Heart left ventricle (tissue), 16 donors: Measurements from ENCODE around the gene KCNQ1. TPM values are rescaled to one million over a fixed set of nuclear protein-coding genes. Genes with fewer than 3 reads are reported as not detected.
A peak's percentile ranks its signal among the peaks of the same experiment; 100 is the strongest.

ENCODE experiments used
- ATAC-seq, 4 donors: fragments of 200-7000 bp; cut with Tn5 transposase; one replicate each; pipeline ENCODE4 v1.9.1; 2020 to 2022; ENCODE audit warnings: moderate library complexity in 4 of 4, mild to moderate bottlenecking in 3 of 4, moderate number of reproducible peaks in 1 of 4
- DNase-seq, 5 donors: peaks; one replicate each; pipeline ENCODE4 v3.0.0-alpha.2; 2020
- H3K27ac ChIP-seq, 12 donors: fragments of 200-600 bp; sonication (generic) in 4 of 12; one replicate each; pipeline versions ENCODE4 v1.5.0 to v1.8.0; 2016 to 2022; ENCODE audit warnings: mild to moderate bottlenecking in 2 of 12
- H3K27me3 ChIP-seq, 9 donors: fragments of 200-600 bp; sonication (generic) in 2 of 9; one replicate each; pipeline versions ENCODE4 v1.5.1 to v1.8.0; 2016 to 2022; ENCODE audit warnings: mild to moderate bottlenecking in 3 of 9
- H3K36me3 ChIP-seq, 9 donors: fragments of 200-600 bp; sonication (generic) in 2 of 9; one replicate each; pipeline versions ENCODE4 v1.5.0 to v1.8.0; 2018 to 2022; ENCODE audit warnings: mild to moderate bottlenecking in 2 of 9
- H3K4me1 ChIP-seq, 12 donors: fragments of 200-600 bp; sonication (generic) in 4 of 12; one replicate each; pipeline versions ENCODE4 v1.5.0 to v1.8.0; 2016 to 2022; ENCODE audit warnings: mild to moderate bottlenecking in 3 of 12
- H3K4me3 ChIP-seq, 12 donors: fragments of 200-600 bp; sonication (generic) in 4 of 12; one replicate each; pipeline versions ENCODE4 v1.5.0 to v1.8.0; 2017 to 2022; ENCODE audit warnings: mild to moderate bottlenecking in 9 of 12, moderate library complexity in 4 of 12
- H3K9me3 ChIP-seq, 12 donors: fragments of 200-600 bp; sonication (generic) in 4 of 12; one replicate each; pipeline versions ENCODE4 v1.5.0 to v1.8.0; 2016 to 2022; ENCODE audit warnings: mild to moderate bottlenecking in 1 of 12
- CTCF ChIP-seq, 12 donors: fragments of 200-600 bp; sonication (generic) in 4 of 12; IDR thresholded peaks; one replicate each; pipeline versions ENCODE4 v1.5.0 to v1.8.0; 2018 to 2022; ENCODE audit warnings: antibody characterized with exemption in 12 of 12, mild to moderate bottlenecking in 5 of 12
- POLR2A ChIP-seq, 2 donors: fragments of 450-650 bp; IDR thresholded peaks; one replicate each; pipeline ENCODE4 v1.6.1; 2017; ENCODE audit warnings: antibody characterized with exemption in 2 of 2, mild to moderate bottlenecking in 2 of 2, moderate library complexity in 2 of 2
- WGBS, 4 donors: extraction: QIAGEN DNeasy Blood & Tissue Kit in 2 of 4; methylation state at CpG; one replicate each; pipeline versions ENCODE4 v1.1.5 to v1.1.7; 2013 to 2018; 5-methylcytosine and 5-hydroxymethylcytosine counted together
- intact Hi-C, 10 donors: fragments of 100-400 bp; cut with DNase I; formaldehyde crosslinking; loops; one replicate each; pipeline versions ENCODE4 v1.11.1 to v1.14.2; 2022
- polyA plus RNA-seq, 2 donors: library from polyadenylated mRNA; stranded (reverse); fragments of 200-250 nt; gene quantifications; one replicate each; pipeline ENCODE4 v1.2.3, GENCODE V29; 2013
- total RNA-seq, 9 donors: library from RNA; depleted of rRNA in 2 of 9; stranded (reverse); fragments of >200 nt in 2 of 9; fragmentation: NEBNext Ultra II Directional in 3 of 9; extraction: Animal tissue kit (Norgen Biotek cat#: 25700) in 3 of 9; gene quantifications; one replicate each; pipeline versions ENCODE4 v1.1.0 to v1.2.4, GENCODE V29; 2016 to 2023
- donor health status: ischemic (EF 13 %, LVEDD 7.1; RV severe dilation, severe dysfunction).
- donor health status: healthy with polysubstance abuse.
- donor health status: DM: no; HTN: yes; CAD: no.
- donor health status: DM: no; HTN: no; CAD: no.
- donor health status: ischemic (EF 25% LVEDD 6.9; RV normal size, moderate dysfunction).
- donor health status: ischemic (EF 25% LVEDD 5.7; RV mildly dilated, moderate dysfunction).
- donor health status: healthy.
- donor health status: DM: yes; HTN: yes; CAD: no.
- donor health status: ischemic (EF 35%, LVEDD 5.7; RV mildly dilated, moderate dysfunction).
- donor health status: nonischemic (EF 11% LVEDD 7.7; RV severe dilation, severe dysfunction).
- donor health status: DM: yes; HTN: yes; CAD: no.
- donor health status: PGD.
- donor health status: ischemic (EF 29% LVEDD 5.4; RV normal size, mild dysfunction).
- donor health status: nonischemic (EF 23%, LVEDD 6.1; RV moderate dilation, normal function).

KCNQ1 gene
- total and polyA plus RNA-seq, 11 donors, result 18.6 to 42.4 (median 31.4) TPM

- peak in 1 of 5 donors; percentile 28 for DNase-seq
- ATAC-seq, result no peak
- TF ChIP-seq POLR2A (IDR thresholded peaks at IDR 0.05) (no peak), CTCF (IDR thresholded peaks at IDR 0.05) (no peak)
- intact Hi-C loops, result no loop called here
- H3K4me3 ChIP-seq, result no peak overlapping the region
- peaks cover 0 to 6% (median 0%) of the 10 kb centered on the region in 12 donors for H3K9me3 ChIP-seq
- H3K27me3 ChIP-seq, result no peaks in the 10 kb centered on the region
- 84 to 93% (median 90%) methylated on average over 8 of the region's 8 CpGs for WGBS, 4 donors
- H3K36me3 ChIP-seq, result peaks cover 0 to 6% (median 0%) of the 10 kb centered on the region in 9 donors
- H3K27ac ChIP-seq, result no peak overlapping the region
- H3K4me1 ChIP-seq, result peaks cover 0 to 4% (median 0%) of the 10 kb centered on the region in 12 donors
Measured at GRCh38 chr11:2767801-2768200, 323.0 kb downstream of the KCNQ1 start.

- Histone ChIP-seq H3K4me3 (no peak overlapping the region), H3K9me3 (peaks cover 0 to 6% (median 0%) of the 10 kb centered on the region in 12 donors), H3K27me3 (no peaks in the 10 kb centered on the region), H3K4me1 (peaks cover 0 to 4% (median 0%) of the 10 kb centered on the region in 12 donors), H3K27ac (no peak overlapping the region), H3K36me3 (peaks cover 0 to 6% (median 0%) of the 10 kb centered on the region in 9 donors)
- peak in 3 of 5 donors; percentile 3 to 28 (median 18) for DNase-seq
- 93 to 96% (median 96%) methylated on average over 10 to 14 of the region's 14 CpGs for WGBS, 4 donors
- ATAC-seq, result no peak
- TF ChIP-seq POLR2A (IDR thresholded peaks at IDR 0.05) (no peak), CTCF (IDR thresholded peaks at IDR 0.05) (no peak)
- intact Hi-C loops, result no loop called here
Measured at GRCh38 chr11:2768471-2769408, 323.9 kb downstream of the KCNQ1 start.

GRCh38 chr11:2769409-2770095, 324.7 kb downstream of the KCNQ1 start:
- ATAC-seq, result no peak
- DNase-seq, result peak in 3 of 5 donors; percentile 4 to 36 (median 13)
- no peak overlapping the region for H3K4me3 ChIP-seq
- H3K9me3 ChIP-seq, result peaks cover 0 to 6% (median 0%) of the 10 kb centered on the region in 12 donors
- 92 to 96% (median 95%) methylated on average over 9 to 14 of the region's 14 CpGs for WGBS, 4 donors
- peaks cover 0 to 6% (median 0%) of the 10 kb centered on the region in 9 donors for H3K36me3 ChIP-seq
- H3K27me3 ChIP-seq, result no peaks in the 10 kb centered on the region
- H3K27ac ChIP-seq, result no peak overlapping the region
- TF ChIP-seq CTCF (IDR thresholded peaks at IDR 0.05), result no peak
- TF ChIP-seq POLR2A (IDR thresholded peaks at IDR 0.05), result no peak
- intact Hi-C loops, result loop anchor here in 1 of 10 donors (10.0 kb wide), 1 partner anchor 225 kb away; no protein-coding TSS in a partner anchor
- no peaks in the 10 kb centered on the region for H3K4me1 ChIP-seq
